ENCODE measurements around the gene CENPC. TPM values are rescaled to one million over a fixed set of nuclear protein-coding genes. Genes with fewer than 3 reads are reported as not detected.

The CENPC gene
- total and polyA plus RNA-seq, 2 experiments from 2014 or later, result 21.6 to 24.5 TPM

GRCh38 chr4:67521506-67521905 lies 23.8 kb downstream of the CENPC start:
- DNase-seq (ENCODE audit: low spot score) (no peak), ATAC-seq (no peak)
- H4K20me1 ChIP-seq (replicated peaks; ENCODE audit: insufficient read depth), result no peaks in the 10 kb centered on the region; the same call in 1 of the 2 replicates
- Mint-ChIP-seq H3K27ac (no peak overlapping the region), H3K27me3 (ENCODE audit: insufficient read depth, low read depth, poor library complexity) (peaks cover 2% of the 10 kb centered on the region), H3K4me1 (no peaks in the 10 kb centered on the region), H3K4me3 (no peak overlapping the region), H3K9me3 (no peaks in the 10 kb centered on the region), H3K36me3 (ENCODE audit: low read depth) (peaks cover under 1% of the 10 kb centered on the region)
- H3K27me3 ChIP-seq (ENCODE audit: insufficient read depth), result no peaks in the 10 kb centered on the region
- H3K27ac ChIP-seq (ENCODE audit: low read depth), result no peak overlapping the region
- H3K4me3 ChIP-seq, result no peak overlapping the region
- H3K9me2 ChIP-seq (ENCODE audit: insufficient read depth), result no peaks in the 10 kb centered on the region
- H3F3A ChIP-seq (replicated peaks; ENCODE audit: low read depth), result no peaks in the 10 kb centered on the region
- no peak overlapping the region for H3K4me2 ChIP-seq
- peaks cover 36% of the 10 kb centered on the region for H3K79me2 ChIP-seq (replicated peaks; ENCODE audit: insufficient read depth)
- H3K36me3 ChIP-seq (ENCODE audit: insufficient read depth), result no peaks in the 10 kb centered on the region; the same call in 1 of the 2 replicates
- TF ChIP-seq JUNB (IDR thresholded peaks at IDR 0.05; ENCODE audit: unreplicated experiment) (no peak), EZH2 (IDR thresholded peaks at IDR 0.05; ENCODE audit: low read depth, unreplicated experiment) (no peak), ZNF114 (CRISPR knock-in tag; IDR thresholded peaks at IDR 0.05) (no peak), CTCF (conservative IDR thresholded peaks at IDR 0.05; ENCODE audit: low read depth in 2 of 2) (no peak), POLR2AphosphoS5 (IDR thresholded peaks at IDR 0.05; ENCODE audit: low read depth) (no peak), NANOG (IDR thresholded peaks at IDR 0.05; ENCODE audit: borderline replicate concordance) (no peak), ZNF331 (CRISPR knock-in tag; IDR thresholded peaks at IDR 0.05; ENCODE audit: low read depth) (no peak), STAT1 (IDR thresholded peaks at IDR 0.05; ENCODE audit: unreplicated experiment) (no peak), CREB1 (CRISPR knock-in tag; IDR thresholded peaks at IDR 0.05; ENCODE audit: low read depth) (no peak), EZH2phosphoT487 (IDR thresholded peaks at IDR 0.05; ENCODE audit: unreplicated experiment) (no peak)
- H3K4me1 ChIP-seq (ENCODE audit: insufficient read depth), result no peaks in the 10 kb centered on the region
- no peak overlapping the region for H2AFZ ChIP-seq

GRCh38 chr4:67520141-67520540 lies 25.2 kb downstream of the CENPC start:
- Mint-ChIP-seq H3K4me3 (no peak overlapping the region), H3K36me3 (ENCODE audit: low read depth) (no peaks in the 10 kb centered on the region; the same call in 2 of the 3 replicates), H3K27ac (no peak overlapping the region), H3K4me1 (no peaks in the 10 kb centered on the region), H3K9me3 (no peaks in the 10 kb centered on the region), H3K27me3 (ENCODE audit: insufficient read depth, low read depth, poor library complexity) (peaks cover 2% of the 10 kb centered on the region)
- Histone ChIP-seq H3K36me3 (ENCODE audit: insufficient read depth) (no peaks in the 10 kb centered on the region; the same call in 1 of the 2 replicates), H3F3A (replicated peaks; ENCODE audit: low read depth) (no peaks in the 10 kb centered on the region), H3K27me3 (ENCODE audit: insufficient read depth) (no peaks in the 10 kb centered on the region), H3K79me2 (replicated peaks; ENCODE audit: insufficient read depth) (peaks cover 28% of the 10 kb centered on the region), H3K9me2 (ENCODE audit: insufficient read depth) (no peaks in the 10 kb centered on the region), H4K20me1 (replicated peaks; ENCODE audit: insufficient read depth) (no peaks in the 10 kb centered on the region; the same call in 1 of the 2 replicates), H3K4me2 (no peak overlapping the region), H2AFZ (no peak overlapping the region), H3K27ac (ENCODE audit: low read depth) (no peak overlapping the region; the same call in 1 of the 2 replicates), H3K4me1 (ENCODE audit: insufficient read depth) (no peaks in the 10 kb centered on the region), H3K4me3 (no peak overlapping the region)
- DNase-seq (ENCODE audit: low spot score) (no peak), ATAC-seq (no peak)
- TF ChIP-seq STAT1 (IDR thresholded peaks at IDR 0.05; ENCODE audit: unreplicated experiment), result no peak

- Histone ChIP-seq H3F3A (replicated peaks; ENCODE audit: low read depth) (no peaks in the 10 kb centered on the region), H3K36me3 (ENCODE audit: insufficient read depth) (peaks cover 3% of the 10 kb centered on the region; the same call in 1 of the 2 replicates), H2AFZ (no peak overlapping the region), H3K4me3 (no peak overlapping the region), H4K20me1 (replicated peaks; ENCODE audit: insufficient read depth) (no peaks in the 10 kb centered on the region), H3K9me2 (ENCODE audit: insufficient read depth) (no peaks in the 10 kb centered on the region), H3K4me2 (no peak overlapping the region), H3K27ac (ENCODE audit: low read depth) (no peak overlapping the region), H3K27me3 (ENCODE audit: insufficient read depth) (no peaks in the 10 kb centered on the region), H3K4me1 (ENCODE audit: insufficient read depth) (no peaks in the 10 kb centered on the region), H3K79me2 (replicated peaks; ENCODE audit: insufficient read depth) (no peaks in the 10 kb centered on the region)
- DNase-seq (ENCODE audit: low spot score) (no peak), ATAC-seq (no peak)
- Mint-ChIP-seq H3K27ac (no peak overlapping the region), H3K36me3 (ENCODE audit: low read depth) (peaks cover 17% of the 10 kb centered on the region; the same call in 2 of the 3 replicates), H3K4me3 (no peak overlapping the region), H3K27me3 (ENCODE audit: insufficient read depth, low read depth, poor library complexity) (no peaks in the 10 kb centered on the region), H3K9me3 (no peaks in the 10 kb centered on the region), H3K4me1 (no peaks in the 10 kb centered on the region)
- no peak for TF ChIP-seq ZNF114 (CRISPR knock-in tag; IDR thresholded peaks at IDR 0.05)
- no peak for TF ChIP-seq JUNB (IDR thresholded peaks at IDR 0.05; ENCODE audit: unreplicated experiment)
- no peak for TF ChIP-seq NANOG (IDR thresholded peaks at IDR 0.05; ENCODE audit: borderline replicate concordance)
- no peak for TF ChIP-seq CTCF (conservative IDR thresholded peaks at IDR 0.05; ENCODE audit: low read depth in 2 of 2)
- no peak for TF ChIP-seq POLR2AphosphoS5 (IDR thresholded peaks at IDR 0.05; ENCODE audit: low read depth)
- no peak for TF ChIP-seq EZH2 (IDR thresholded peaks at IDR 0.05; ENCODE audit: low read depth, unreplicated experiment)
- TF ChIP-seq ETS1 (IDR thresholded peaks at IDR 0.05), result no peak
- no peak for TF ChIP-seq EZH2phosphoT487 (IDR thresholded peaks at IDR 0.05; ENCODE audit: unreplicated experiment)
- no peak for TF ChIP-seq ZNF331 (CRISPR knock-in tag; IDR thresholded peaks at IDR 0.05; ENCODE audit: low read depth)
- TF ChIP-seq STAT1 (IDR thresholded peaks at IDR 0.05; ENCODE audit: unreplicated experiment), result no peak
- no peak for TF ChIP-seq CREB1 (CRISPR knock-in tag; IDR thresholded peaks at IDR 0.05; ENCODE audit: low read depth)
Observed at GRCh38 chr4:67512501-67512900, 32.8 kb downstream of the CENPC start.
